Measurements from ENCODE around the gene ANKRD55.

ANKRD55 gene

DNA sequence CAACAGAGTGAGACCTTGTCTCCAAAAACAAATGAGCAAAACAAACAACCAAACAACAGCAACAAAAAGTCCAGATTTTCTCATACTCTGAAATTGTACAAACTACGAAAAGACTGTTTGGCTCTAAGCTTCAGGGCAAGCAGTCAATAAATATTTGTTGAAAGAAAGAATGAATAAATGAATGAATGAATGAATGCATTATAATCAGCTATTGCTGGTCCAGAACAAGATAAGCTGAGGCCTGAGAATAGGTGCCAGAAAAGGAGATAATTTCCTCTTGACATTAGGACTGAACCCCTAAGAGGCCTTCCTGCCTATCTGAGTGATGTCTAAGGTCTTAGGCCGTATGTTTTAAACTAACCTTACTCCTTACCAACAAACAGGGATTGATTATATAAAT lies 139.2 kb downstream of the ANKRD55 start:
- H3K27me3 Mint-ChIP-seq (ENCODE audit: low read depth, poor library complexity): no peaks in the 10 kb centered on the region
- H3K36me3 Mint-ChIP-seq (ENCODE audit: low read depth): no peaks in the 10 kb centered on the region
- TF ChIP-seq, protein P1, sequence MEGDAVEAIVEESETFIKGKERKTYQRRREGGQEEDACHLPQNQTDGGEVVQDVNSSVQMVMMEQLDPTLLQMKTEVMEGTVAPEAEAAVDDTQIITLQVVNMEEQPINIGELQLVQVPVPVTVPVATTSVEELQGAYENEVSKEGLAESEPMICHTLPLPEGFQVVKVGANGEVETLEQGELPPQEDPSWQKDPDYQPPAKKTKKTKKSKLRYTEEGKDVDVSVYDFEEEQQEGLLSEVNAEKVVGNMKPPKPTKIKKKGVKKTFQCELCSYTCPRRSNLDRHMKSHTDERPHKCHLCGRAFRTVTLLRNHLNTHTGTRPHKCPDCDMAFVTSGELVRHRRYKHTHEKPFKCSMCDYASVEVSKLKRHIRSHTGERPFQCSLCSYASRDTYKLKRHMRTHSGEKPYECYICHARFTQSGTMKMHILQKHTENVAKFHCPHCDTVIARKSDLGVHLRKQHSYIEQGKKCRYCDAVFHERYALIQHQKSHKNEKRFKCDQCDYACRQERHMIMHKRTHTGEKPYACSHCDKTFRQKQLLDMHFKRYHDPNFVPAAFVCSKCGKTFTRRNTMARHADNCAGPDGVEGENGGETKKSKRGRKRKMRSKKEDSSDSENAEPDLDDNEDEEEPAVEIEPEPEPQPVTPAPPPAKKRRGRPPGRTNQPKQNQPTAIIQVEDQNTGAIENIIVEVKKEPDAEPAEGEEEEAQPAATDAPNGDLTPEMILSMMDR (IDR thresholded peaks at IDR 0.05): no peak
- no peaks in the 10 kb centered on the region for H3K9me3 Mint-ChIP-seq
- no peak overlapping the region for H3K27ac Mint-ChIP-seq
- no peak overlapping the region for H3K4me3 Mint-ChIP-seq
- DNase-seq: no peak
- peaks cover 13% of the 10 kb centered on the region for H3K4me1 Mint-ChIP-seq

DNA sequence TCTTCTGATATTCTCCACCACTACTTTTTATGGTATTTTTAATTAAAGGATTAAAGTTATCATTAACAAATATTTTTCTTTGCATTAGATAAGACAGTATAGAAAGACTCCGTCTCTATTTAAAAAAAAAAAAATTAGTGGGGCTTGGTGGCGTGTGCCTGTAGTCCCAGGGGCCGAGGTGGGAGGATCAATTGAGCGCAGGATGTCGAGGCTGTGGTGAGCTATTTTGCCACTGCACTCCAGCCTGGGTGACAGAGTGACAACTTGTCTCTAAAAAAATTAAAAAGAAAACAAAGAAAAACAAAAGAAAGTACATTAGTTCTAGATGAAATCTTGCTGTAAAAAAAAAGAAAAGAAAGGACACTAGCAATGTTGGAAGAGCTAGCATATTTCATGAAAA lies 141.0 kb downstream of the ANKRD55 start:
- Mint-ChIP-seq H3K36me3 (ENCODE audit: low read depth) (no peaks in the 10 kb centered on the region), H3K4me1 (peaks cover 17% of the 10 kb centered on the region), H3K9me3 (no peaks in the 10 kb centered on the region), H3K27ac (peak overlapping the region; percentile 45), H3K4me3 (no peak overlapping the region), H3K27me3 (ENCODE audit: low read depth, poor library complexity) (no peaks in the 10 kb centered on the region)
- no peak for DNase-seq
- TF ChIP-seq, protein P1 (IDR thresholded peaks at IDR 0.05): no peak

DNA sequence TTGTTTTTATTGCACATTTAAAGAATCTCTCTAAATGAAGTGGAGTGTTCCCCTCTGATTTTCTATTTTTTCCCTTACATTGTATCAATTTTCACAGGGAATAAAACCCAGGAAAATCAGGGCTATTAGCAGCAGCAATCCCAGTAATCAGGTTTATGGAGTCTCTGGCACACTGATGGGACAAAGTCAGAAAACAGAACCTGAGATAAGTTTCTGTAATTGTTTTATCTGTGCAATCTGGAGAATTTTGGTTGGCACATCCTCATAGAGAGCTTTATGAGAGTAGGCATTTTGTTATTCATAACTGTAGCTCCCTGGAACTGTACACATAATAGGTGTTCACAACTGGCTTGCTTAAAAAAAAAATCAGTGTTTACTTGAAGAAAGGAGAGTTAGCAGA lies 141.5 kb downstream of the ANKRD55 start:
- no peak overlapping the region for H3K4me3 Mint-ChIP-seq
- no peaks in the 10 kb centered on the region for H3K36me3 Mint-ChIP-seq (ENCODE audit: low read depth)
- H3K27me3 Mint-ChIP-seq (ENCODE audit: low read depth, poor library complexity): no peaks in the 10 kb centered on the region
- H3K27ac Mint-ChIP-seq: peak overlapping the region; percentile 81
- DNase-seq: no peak
- peaks cover 17% of the 10 kb centered on the region for H3K4me1 Mint-ChIP-seq
- no peaks in the 10 kb centered on the region for H3K9me3 Mint-ChIP-seq
- TF ChIP-seq, protein P1 (IDR thresholded peaks at IDR 0.05): no peak

DNA sequence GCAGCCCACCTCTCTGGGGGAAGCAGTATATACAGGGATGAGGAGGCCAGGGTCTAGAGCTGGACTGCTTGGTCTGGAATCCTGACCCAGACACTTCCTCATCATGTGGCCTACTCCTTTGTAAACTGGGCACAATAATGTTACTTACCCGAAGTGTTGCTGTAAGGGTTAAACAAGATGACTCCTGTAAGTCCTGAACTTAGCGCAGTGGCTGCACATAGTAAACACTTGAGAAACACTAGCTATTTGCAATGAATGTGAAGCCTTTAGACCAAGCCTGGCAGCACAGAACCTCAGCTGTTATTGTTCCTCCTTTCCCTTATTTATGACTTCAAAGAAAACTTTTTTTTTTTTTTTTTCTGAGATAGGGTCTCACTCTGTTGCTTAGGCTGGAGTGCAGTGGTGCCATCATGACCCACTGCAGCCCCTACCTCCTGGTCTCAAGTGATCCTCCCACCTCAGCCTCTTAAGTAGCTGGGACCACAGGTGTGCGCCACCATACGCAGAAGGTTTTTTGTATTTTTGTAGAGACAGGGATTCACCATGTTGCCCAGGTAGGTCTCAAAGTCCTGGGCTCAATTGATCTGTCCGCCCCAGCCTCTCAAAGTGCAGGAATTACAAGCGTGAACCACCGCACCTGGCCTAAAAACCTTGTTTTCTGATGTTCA lies 142.2 kb downstream of the ANKRD55 start:
- H3K36me3 Mint-ChIP-seq (ENCODE audit: low read depth): no peaks in the 10 kb centered on the region
- DNase-seq: no peak
- no peaks in the 10 kb centered on the region for H3K27me3 Mint-ChIP-seq (ENCODE audit: low read depth, poor library complexity)
- peak overlapping the region; percentile 81 for H3K27ac Mint-ChIP-seq
- H3K9me3 Mint-ChIP-seq: no peaks in the 10 kb centered on the region
- no peak overlapping the region for H3K4me3 Mint-ChIP-seq
- TF ChIP-seq, protein P1 (IDR thresholded peaks at IDR 0.05): no peak
- H3K4me1 Mint-ChIP-seq: peaks cover 21% of the 10 kb centered on the region

DNA sequence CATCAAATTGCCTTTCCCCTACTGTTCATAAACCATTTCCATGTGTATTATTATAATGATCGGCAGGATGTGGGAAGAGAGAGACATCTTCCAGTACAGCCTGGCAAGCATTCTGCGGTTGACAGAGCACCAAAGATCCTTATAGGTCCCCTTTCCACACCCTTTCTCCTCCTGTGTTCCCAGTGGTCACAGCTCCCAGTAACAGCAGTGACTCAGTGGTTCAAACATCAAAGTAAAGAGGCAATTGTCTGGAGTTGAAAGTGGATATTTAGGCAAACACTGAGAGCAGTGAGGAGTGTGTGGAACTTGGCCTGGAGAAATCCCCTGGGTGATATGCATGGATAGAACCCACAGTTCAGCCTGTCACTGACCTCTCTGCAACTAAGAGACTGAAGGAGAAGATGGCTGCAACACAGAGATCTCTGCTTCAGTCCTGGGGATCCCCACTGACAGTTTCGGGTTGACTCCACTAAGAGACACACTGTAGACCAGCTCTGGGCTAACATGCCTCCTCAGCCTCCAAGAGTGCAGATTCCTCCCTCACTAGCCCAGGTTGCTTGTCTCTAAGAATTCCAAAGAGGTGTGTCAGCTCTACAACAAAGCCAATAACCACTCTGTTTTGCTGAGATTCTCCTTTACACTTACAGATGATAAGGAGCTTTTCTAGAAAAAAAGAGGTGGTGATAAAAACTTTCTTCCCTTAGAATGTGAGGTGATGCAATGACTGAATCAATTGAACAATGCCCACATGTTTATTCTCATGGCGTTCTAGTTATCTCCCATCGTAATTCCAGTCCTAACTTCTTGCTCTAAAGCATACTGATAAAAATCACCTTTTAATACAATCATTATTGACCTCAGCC lies 143.9 kb downstream of the ANKRD55 start:
- no peaks in the 10 kb centered on the region for H3K27me3 Mint-ChIP-seq (ENCODE audit: low read depth, poor library complexity)
- no peak for DNase-seq
- H3K27ac Mint-ChIP-seq: no peak overlapping the region
- H3K4me1 Mint-ChIP-seq: peaks cover 21% of the 10 kb centered on the region
- H3K9me3 Mint-ChIP-seq: peaks cover 4% of the 10 kb centered on the region
- H3K36me3 Mint-ChIP-seq (ENCODE audit: low read depth): peaks cover under 1% of the 10 kb centered on the region
- TF ChIP-seq, protein P1 (IDR thresholded peaks at IDR 0.05): no peak
- no peak overlapping the region for H3K4me3 Mint-ChIP-seq
